ENCODE results near the gene DNAJC2. TPM values are rescaled to one million over a fixed set of nuclear protein-coding genes. Genes with fewer than 3 reads are reported as not detected.

DNAJC2 gene
- total and polyA plus RNA-seq, 3 donors from 2014 or later = 21.2 to 39.7 (median 27.6) TPM

GRCh38 chr7:103301441-103301840 lies 43.1 kb downstream of the DNAJC2 start:
- no peak overlapping the region for H3K4me3 ChIP-seq
- TF ChIP-seq CTCF (IDR thresholded peaks at IDR 0.05) = no peak
- TF ChIP-seq POLR2A (IDR thresholded peaks at IDR 0.05) = no peak

GRCh38 chr7:103299660-103300059 lies 44.9 kb downstream of the DNAJC2 start:
- Histone ChIP-seq H3K9me3 (no peaks in the 10 kb centered on the region), H3K36me3 (ENCODE audit: low read depth, missing control alignments) (no peaks in the 10 kb centered on the region), H3K4me1 (peaks cover 14% of the 10 kb centered on the region), H3K4me3 (no peak overlapping the region), H3K27me3 (no peaks in the 10 kb centered on the region), H3K27ac (peak overlapping the region in 1 of 2 donors; percentile 4)
- intact Hi-C loops (cut with DNase I; ENCODE audit: low total_unique reads) = no loop called here
- WGBS, 2 donors = 71% methylated on average over 6 of the region's 6 CpGs
- DNase-seq = peak; percentile 24
- TF ChIP-seq CTCF (IDR thresholded peaks at IDR 0.05) (no peak), POLR2A (IDR thresholded peaks at IDR 0.05) (no peak)

More at GRCh38 chr7:103301441-103301840, 43.1 kb downstream of the DNAJC2 start:
- Histone ChIP-seq H3K4me1 (peaks cover 14% of the 10 kb centered on the region), H3K27ac (no peak overlapping the region), H3K27me3 (no peaks in the 10 kb centered on the region), H3K36me3 (ENCODE audit: low read depth, missing control alignments) (no peaks in the 10 kb centered on the region), H3K9me3 (no peaks in the 10 kb centered on the region)
- no peak for DNase-seq
- 42 to 61% methylated on average over 2 of the region's 2 CpGs for WGBS, 2 donors
- intact Hi-C loops (cut with DNase I; ENCODE audit: low total_unique reads) = no loop called here

- TF ChIP-seq CTCF (IDR thresholded peaks at IDR 0.05) (no peak), POLR2A (IDR thresholded peaks at IDR 0.05) (no peak)
- intact Hi-C loops (cut with DNase I; ENCODE audit: low total_unique reads) = no loop called here
- Histone ChIP-seq H3K27me3 (no peaks in the 10 kb centered on the region), H3K4me1 (peaks cover 14% of the 10 kb centered on the region), H3K9me3 (no peaks in the 10 kb centered on the region), H3K4me3 (peak overlapping the region; percentile 87 to 95), H3K36me3 (ENCODE audit: low read depth, missing control alignments) (no peaks in the 10 kb centered on the region), H3K27ac (peak overlapping the region; percentile 79 to 91)
- 1% methylated on average over 7 of the region's 7 CpGs for WGBS, 2 donors
- no peak for DNase-seq
These were observed 46.8 kb downstream of the DNAJC2 start for GRCh38 chr7:103297837-103298179.

DNA sequence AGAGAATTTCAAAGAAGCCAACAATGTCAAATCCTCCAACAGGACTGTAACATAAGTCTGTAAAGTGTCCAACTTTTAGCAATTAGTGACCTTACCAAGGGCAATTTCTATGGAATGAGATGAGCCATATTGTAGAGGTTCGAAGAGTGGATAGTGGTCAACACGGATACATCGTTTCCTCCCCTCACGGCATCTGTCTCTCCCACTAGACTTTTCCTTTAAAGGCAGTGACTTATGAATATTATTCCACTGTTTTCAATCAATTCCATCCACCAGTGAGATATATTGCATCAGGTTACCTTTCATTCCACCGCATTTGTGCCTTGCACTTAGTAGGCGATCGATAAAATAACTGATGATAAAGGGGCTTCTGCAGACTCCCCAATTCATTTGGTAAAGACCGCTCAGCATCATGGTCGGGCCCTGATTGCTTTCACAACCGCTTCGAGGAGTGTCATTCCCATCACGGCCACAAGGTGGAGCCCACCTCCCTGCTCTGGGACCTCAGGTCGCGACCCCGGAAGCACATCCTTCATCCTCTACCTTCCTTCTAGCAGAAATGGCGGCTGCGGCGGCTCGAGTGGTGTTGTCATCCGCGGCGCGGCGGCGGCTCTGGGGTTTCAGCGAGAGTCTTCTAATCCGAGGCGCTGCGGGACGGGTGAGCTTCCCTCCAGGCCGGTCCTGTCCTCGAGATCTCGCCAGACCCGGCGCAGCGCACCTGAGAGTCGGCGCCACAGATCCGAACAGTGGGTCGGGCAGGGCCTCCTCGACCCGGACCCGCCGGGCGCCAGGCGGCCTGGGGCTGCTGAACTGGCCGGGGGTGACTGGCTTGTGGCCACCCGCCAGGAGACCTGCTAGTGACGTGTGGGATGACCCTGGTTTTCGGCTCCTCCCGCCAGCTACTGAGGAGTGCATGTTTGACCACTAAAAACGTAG lies 47.4 kb downstream of the DNAJC2 start, which contains the start of gene PMPCB:
Gene PMPCB (plus strand): TSS at position 535 of the 936 bp plus-strand sequence. CDS start 25 bp downstream, at position 560.
- intact Hi-C loops (cut with DNase I; ENCODE audit: low total_unique reads) = no loop called here
- WGBS, 2 donors = 0 to 1% methylated on average over 31 to 49 of the region's 52 CpGs
- DNase-seq = peak; percentile 100

More for the DNA sequence above, 47.4 kb downstream of the DNAJC2 start, which contains the start of gene PMPCB:
- Histone ChIP-seq H3K9me3 (no peaks in the 10 kb centered on the region), H3K27ac (peak within 1 kb of the TSS; percentile 79 to 91), H3K4me3 (peak within 1 kb of the TSS; percentile 87 to 95), H3K27me3 (no peaks in the 10 kb centered on the region), H3K36me3 (ENCODE audit: low read depth, missing control alignments) (no peaks in the 10 kb centered on the region), H3K4me1 (peaks cover 14% of the 10 kb centered on the region)
- TF ChIP-seq POLR2A (IDR thresholded peaks at IDR 0.05) (no peak), CTCF (IDR thresholded peaks at IDR 0.05) (peak; percentile 95 to 97 (median 97))
